HUES64 (cell line): ENCODE results near the gene ADRM1.

Experiments used
- H3K27ac ChIP-seq: 2 replicates; pipeline ENCODE4 v1.7.0; 2013; ENCODE audit warnings: low read depth, low read length, inconsistent platforms
- H3K27me3 ChIP-seq: 2 replicates; pipeline ENCODE4 v1.6.1; 2013; ENCODE audit warnings: mild to moderate bottlenecking, low read length; ENCODE audit not compliant: insufficient read depth
- H3K36me3 ChIP-seq: 2 replicates; pipeline ENCODE4 v1.6.1; 2013; ENCODE audit warnings: mild to moderate bottlenecking, low read length; ENCODE audit not compliant: insufficient read depth
- H3K4me1 ChIP-seq: 2 replicates; pipeline ENCODE4 v1.6.1; 2013; ENCODE audit warnings: mild to moderate bottlenecking, low read length, moderate library complexity; ENCODE audit not compliant: insufficient read depth
- H3K4me3 ChIP-seq: 2 replicates; pipeline ENCODE4 v1.5.1; 2013; ENCODE audit warnings: mild to moderate bottlenecking, low read length, moderate library complexity
- H3K9ac ChIP-seq: 2 replicates; pipeline ENCODE4 v1.6.1; 2013; ENCODE audit warnings: mild to moderate bottlenecking, low read depth, low read length
- H3K9me3 ChIP-seq: 2 replicates; pipeline ENCODE4 v1.6.1; 2013; ENCODE audit warnings: low read depth, low read length; ENCODE audit not compliant: insufficient read depth
- WGBS: fragments of 150-250, 120-280 bp; methylation state at CpG from one replicate; pipeline ENCODE4 v1.1.7; 2013; ENCODE audit warnings: missing lambda C conversion rate; 5-methylcytosine and 5-hydroxymethylcytosine counted together

The ADRM1 gene

DNA sequence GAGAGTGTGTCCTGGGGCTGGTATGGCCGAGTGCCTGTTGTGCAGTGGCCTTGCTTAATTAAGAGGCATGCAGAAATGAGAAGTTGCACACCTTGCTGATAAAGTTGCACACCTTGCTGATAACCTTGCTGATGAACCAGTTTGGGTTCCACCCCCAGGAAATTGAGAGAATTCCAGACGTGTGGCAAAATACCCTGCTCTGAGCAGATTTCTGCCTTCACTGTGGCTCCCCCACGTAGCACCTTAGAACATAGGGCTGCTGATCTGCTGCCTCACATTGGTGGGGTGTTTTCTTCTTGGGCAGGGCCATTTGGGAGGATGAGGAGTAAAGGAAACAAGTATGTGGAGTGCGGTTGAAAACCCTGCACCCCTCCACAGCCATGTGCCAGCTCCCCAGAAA is 22.5 kb upstream of the ADRM1 start:
- Histone ChIP-seq H3K4me3 (no peak overlapping the region), H3K4me1 (no peaks in the 10 kb centered on the region), H3K9ac (no peak overlapping the region), H3K27me3 (no peaks in the 10 kb centered on the region), H3K9me3 (no peaks in the 10 kb centered on the region), H3K36me3 (peaks cover 71% of the 10 kb centered on the region), H3K27ac (no peak overlapping the region)
- WGBS = 88% methylated on average over 4 of the region's 4 CpGs

DNA sequence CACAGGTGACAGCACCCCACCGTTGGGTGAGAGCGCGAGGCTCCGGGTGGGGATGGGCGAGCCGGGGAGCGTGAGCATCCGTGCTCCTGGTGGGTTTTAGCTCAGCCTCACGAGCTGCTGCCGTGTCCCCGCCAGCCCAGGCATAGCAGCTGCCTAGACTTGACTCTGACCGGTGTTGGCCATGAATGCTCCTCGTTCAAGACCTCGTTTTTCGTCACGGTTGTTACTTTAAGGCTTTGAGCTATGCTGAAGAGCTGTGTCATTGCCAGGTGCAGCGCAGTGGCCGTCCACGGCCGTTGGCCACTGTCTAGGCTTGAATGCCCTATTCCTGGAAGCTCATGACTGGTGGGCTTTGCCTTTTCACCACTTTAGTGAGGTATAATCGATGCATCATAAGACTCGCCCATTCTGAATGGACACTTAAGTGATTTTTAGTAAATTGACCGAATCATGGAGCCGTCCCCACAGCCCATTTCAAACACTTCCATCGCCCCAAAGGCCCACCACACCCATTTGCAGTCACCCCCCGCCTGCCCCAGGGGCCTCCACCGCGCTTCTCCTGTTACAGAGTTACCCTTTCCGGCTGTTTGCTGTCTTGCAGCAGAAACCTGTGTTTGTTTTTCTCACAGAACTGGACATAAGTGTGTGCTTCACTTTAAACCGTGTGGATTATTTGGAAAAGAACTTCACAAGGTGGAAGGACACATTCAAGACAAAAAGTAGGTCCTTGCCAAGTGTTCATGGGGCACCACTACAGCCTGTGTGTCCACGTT is 21.4 kb upstream of the ADRM1 start:
- H3K4me3 ChIP-seq = no peak overlapping the region
- no peaks in the 10 kb centered on the region for H3K27me3 ChIP-seq
- peaks cover 76% of the 10 kb centered on the region for H3K36me3 ChIP-seq
- no peaks in the 10 kb centered on the region for H3K4me1 ChIP-seq
- WGBS = 96% methylated on average over 31 of the region's 31 CpGs
- no peak overlapping the region for H3K27ac ChIP-seq
- H3K9ac ChIP-seq = no peak overlapping the region
- no peaks in the 10 kb centered on the region for H3K9me3 ChIP-seq

DNA sequence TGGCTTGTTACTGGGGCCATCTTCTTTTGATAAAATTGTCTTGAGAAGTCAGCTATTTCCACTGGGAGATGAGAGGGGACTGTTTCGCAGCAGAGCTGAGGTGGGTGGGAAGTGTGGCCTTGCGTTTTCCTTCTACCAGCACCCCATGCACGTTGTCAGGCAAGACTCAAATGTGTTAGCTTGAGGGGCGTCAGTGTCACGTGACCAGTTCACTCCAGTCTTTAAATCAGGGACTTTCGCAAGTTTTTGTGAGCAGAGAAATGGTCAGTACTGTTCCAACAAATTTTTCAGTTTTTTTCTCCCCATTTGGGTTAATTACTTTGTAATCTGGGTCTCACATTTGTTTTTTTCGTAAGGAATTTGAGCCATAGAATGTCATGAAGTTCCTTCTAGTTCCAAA is 20.7 kb upstream of the ADRM1 start:
- H3K9ac ChIP-seq = no peak overlapping the region
- no peaks in the 10 kb centered on the region for H3K4me1 ChIP-seq
- no peak overlapping the region for H3K4me3 ChIP-seq
- WGBS = 94% methylated on average over 7 of the region's 7 CpGs
- H3K36me3 ChIP-seq = peaks cover 77% of the 10 kb centered on the region
- no peaks in the 10 kb centered on the region for H3K9me3 ChIP-seq
- no peaks in the 10 kb centered on the region for H3K27me3 ChIP-seq
- no peak overlapping the region for H3K27ac ChIP-seq

DNA sequence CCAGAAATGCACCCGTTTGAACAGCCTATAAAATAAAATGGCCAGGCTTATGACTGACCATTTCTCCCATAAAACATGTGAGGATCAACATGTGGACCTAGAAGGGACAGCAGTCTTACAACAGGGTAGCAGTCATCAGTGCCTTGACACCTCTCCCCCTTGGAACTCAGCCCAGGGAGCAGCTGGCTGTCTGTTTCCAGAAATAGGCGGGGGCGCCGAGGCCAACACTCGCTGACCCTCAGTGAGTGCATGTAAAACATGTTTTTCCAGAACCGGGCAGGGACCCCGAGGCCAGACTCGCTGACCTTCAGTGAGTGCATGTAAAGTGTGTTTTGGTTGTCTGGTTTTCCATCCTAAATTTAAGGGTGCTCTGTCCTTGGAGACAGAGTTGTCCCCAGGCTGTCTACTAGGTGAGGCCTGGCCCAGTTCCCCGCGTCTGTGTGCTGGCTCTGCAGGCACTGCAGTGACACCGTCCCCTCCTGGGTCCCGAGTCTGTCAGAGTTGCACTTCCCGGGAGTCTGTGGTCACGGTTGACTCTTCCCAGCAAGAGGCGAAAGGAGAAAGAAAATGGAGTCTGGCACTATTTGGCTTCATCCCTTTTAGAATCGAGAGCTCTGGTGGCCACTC is 19.8 kb upstream of the ADRM1 start:
- H3K27me3 ChIP-seq = no peaks in the 10 kb centered on the region
- H3K4me3 ChIP-seq = no peak overlapping the region
- no peaks in the 10 kb centered on the region for H3K4me1 ChIP-seq
- H3K27ac ChIP-seq = no peak overlapping the region
- peaks cover 80% of the 10 kb centered on the region for H3K36me3 ChIP-seq
- no peaks in the 10 kb centered on the region for H3K9me3 ChIP-seq
- no peak overlapping the region for H3K9ac ChIP-seq
- WGBS = 90% methylated on average over 16 of the region's 16 CpGs

DNA sequence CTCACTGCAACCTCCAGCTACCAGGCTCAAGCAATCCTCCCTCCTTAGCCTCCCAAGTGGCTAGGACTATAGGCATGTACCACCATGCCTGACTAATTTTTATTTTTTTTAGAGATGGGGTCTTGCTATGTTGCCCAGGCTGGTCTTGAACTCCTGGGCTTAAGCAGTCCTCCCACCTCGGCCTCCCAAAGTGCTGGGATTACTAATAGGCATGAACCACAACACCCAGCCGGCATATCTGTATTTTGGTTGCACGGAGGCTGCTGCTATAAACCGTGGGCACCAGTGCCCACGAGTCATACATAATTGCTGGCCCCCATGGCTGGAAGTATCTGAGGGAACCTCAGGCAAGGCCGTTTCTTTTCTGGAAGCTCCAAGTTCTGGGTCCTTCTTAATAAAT is 18.3 kb upstream of the ADRM1 start:
- Histone ChIP-seq H3K9ac (no peak overlapping the region), H3K27me3 (no peaks in the 10 kb centered on the region), H3K4me1 (no peaks in the 10 kb centered on the region), H3K9me3 (no peaks in the 10 kb centered on the region), H3K4me3 (no peak overlapping the region), H3K36me3 (peaks cover 71% of the 10 kb centered on the region), H3K27ac (no peak overlapping the region)
- 95% methylated on average over 6 of the region's 6 CpGs for WGBS

DNA sequence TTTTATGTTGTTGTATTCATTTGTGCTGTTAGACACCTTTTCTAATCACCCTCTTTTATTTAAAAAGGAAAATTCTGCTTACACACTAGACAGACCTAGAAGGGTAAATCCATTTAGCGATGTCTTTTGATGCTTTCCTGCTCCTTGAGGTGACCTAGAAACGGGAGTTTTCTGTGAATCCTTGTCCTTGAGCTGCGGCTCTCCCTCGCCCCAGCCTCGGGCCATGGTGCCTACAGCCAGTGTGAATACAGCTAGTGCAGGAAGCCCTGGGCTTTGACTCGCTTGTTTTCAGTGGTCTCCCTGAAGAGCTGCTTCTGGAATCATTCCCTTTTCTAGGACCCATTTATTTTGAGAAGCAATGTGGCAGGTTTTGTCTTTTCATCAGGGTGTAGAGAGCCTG is 17.6 kb upstream of the ADRM1 start:
- Histone ChIP-seq H3K27ac (no peak overlapping the region), H3K27me3 (no peaks in the 10 kb centered on the region), H3K4me1 (no peaks in the 10 kb centered on the region), H3K4me3 (no peak overlapping the region), H3K9me3 (no peaks in the 10 kb centered on the region), H3K9ac (no peak overlapping the region), H3K36me3 (peaks cover 66% of the 10 kb centered on the region)
- WGBS = 95% methylated on average over 6 of the region's 6 CpGs

DNA sequence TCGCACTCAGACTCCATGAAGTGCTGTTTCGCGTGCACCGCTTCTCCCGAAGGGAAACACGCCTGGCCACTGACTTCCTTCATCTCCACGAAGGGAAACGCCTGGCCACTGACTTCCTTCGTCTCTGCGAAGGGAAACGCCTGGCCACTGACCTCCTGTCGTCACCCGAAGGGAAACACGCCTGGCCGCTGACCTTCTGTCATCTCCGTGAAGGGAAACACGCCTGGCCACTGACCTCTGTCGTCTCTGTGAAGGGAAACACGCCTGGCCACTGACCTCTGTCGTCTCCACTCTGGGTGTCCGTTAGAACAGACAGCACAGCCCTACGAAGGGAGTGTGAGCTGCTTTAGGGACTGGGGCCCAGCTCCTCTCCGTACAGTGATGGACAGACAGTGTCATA is 17.1 kb upstream of the ADRM1 start:
- H3K27ac ChIP-seq = no peak overlapping the region
- H3K27me3 ChIP-seq = no peaks in the 10 kb centered on the region
- H3K9ac ChIP-seq = no peak overlapping the region
- peaks cover 61% of the 10 kb centered on the region for H3K36me3 ChIP-seq
- WGBS = 89% methylated on average over 23 of the region's 23 CpGs
- H3K4me3 ChIP-seq = no peak overlapping the region
- H3K9me3 ChIP-seq = no peaks in the 10 kb centered on the region
- H3K4me1 ChIP-seq = no peaks in the 10 kb centered on the region

GRCh38 chr20:62286493-62287064 is 16.2 kb upstream of the ADRM1 start:
- Histone ChIP-seq H3K27me3 (no peaks in the 10 kb centered on the region), H3K27ac (no peak overlapping the region), H3K4me1 (no peaks in the 10 kb centered on the region), H3K9ac (no peak overlapping the region), H3K36me3 (peaks cover 56% of the 10 kb centered on the region), H3K4me3 (no peak overlapping the region), H3K9me3 (no peaks in the 10 kb centered on the region)
- 97% methylated on average over 25 of the region's 25 CpGs for WGBS

DNA sequence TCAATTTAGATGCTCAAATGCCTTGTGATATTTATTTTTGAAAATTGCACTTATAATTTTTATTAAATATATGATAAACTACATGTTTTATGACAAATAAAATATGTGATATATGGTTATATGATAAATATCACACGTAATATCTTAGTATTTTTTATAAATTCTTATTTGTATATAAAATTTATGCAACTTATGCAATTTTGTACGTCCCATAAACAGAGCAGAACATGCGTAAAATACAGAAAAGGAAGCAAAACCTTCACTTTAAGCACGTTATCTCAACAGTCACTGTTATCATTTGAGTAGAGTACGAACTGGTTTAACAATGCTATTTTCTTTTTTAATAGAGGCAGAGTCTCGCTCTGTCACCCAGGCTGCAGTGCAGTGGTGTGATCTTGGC is 15.7 kb upstream of the ADRM1 start:
- H3K9ac ChIP-seq = no peak overlapping the region
- 88% methylated on average over 5 of the region's 6 CpGs for WGBS
- H3K36me3 ChIP-seq = peaks cover 55% of the 10 kb centered on the region
- H3K27me3 ChIP-seq = no peaks in the 10 kb centered on the region
- no peak overlapping the region for H3K27ac ChIP-seq
- no peak overlapping the region for H3K4me3 ChIP-seq
- no peaks in the 10 kb centered on the region for H3K4me1 ChIP-seq
- H3K9me3 ChIP-seq = no peaks in the 10 kb centered on the region

DNA sequence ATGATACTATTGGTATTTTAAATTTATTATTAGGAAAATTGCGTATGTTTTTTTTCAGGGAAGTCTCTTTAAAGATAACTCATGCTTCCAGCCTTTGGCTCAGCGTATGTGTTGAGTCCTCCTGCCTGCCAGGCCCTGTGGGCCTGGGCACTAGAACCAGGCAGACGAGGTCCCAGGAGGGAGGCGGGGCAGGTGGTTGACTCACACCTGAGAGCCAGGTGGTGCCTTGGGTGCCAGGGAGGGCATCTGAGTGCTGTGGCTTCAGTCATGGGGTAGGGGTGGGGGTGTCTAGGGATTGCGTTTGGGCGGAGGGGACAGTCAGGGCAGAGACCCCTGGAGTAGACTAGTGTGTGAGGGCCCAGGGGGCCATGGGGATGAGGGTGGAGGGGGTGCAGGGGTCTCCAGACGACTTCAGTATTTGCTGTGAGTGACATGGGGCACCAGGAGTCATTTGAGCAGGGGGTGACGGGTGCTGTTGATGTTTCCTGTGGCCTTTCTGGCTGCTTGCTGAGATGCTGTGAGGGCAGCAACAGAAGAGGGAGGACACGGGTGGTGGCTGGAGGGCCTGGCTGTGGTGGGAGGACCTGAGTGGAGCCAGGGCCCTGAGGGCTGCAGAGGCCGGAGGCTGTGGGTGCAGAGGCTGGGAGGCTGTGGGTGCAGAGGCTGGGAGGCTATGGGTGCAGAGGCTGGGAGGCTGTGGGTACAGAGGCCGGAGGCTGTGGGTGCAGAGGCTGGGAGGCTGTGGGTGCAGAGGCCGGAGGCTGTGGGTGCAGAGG is 14.8 kb upstream of the ADRM1 start:
- Histone ChIP-seq H3K4me3 (no peak overlapping the region), H3K4me1 (no peaks in the 10 kb centered on the region), H3K27me3 (no peaks in the 10 kb centered on the region), H3K9me3 (no peaks in the 10 kb centered on the region), H3K27ac (no peak overlapping the region), H3K36me3 (peaks cover 53% of the 10 kb centered on the region), H3K9ac (no peak overlapping the region)
- 95% methylated on average over 12 of the region's 12 CpGs for WGBS

DNA sequence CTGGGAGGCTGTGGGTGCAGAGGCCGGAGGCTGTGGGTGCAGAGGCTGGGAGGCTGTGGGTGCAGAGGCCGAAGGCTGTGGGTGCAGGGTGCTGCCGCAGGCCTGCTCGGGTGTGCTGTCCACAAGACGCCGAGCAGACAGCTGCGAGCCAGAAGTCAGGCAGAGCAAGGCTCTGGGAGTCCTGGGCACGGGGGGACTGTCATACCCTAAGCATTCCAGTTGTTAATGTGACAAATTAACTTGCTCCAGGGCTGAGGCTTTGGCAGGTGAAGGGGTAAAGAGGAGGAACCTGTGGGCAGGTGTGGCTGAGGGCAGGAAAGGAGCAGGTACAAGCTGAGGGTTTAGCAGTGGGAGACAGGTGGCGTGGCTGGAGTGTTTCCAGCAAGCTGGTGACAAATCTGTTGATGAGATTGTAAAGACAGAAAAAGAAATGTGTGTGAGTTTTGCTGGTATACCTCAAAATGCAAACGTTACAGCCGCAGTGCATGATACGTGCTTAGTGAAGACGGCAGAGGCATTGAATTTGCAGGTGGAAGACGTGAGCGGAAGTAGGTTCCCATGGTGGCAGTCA is 14.2 kb upstream of the ADRM1 start:
- Histone ChIP-seq H3K27ac (no peak overlapping the region), H3K36me3 (peaks cover 49% of the 10 kb centered on the region), H3K27me3 (no peaks in the 10 kb centered on the region), H3K9ac (no peak overlapping the region), H3K9me3 (no peaks in the 10 kb centered on the region), H3K4me1 (no peaks in the 10 kb centered on the region), H3K4me3 (no peak overlapping the region)
- 95% methylated on average over 15 of the region's 15 CpGs for WGBS
